Kidney (tissue), 14 donors: ENCODE results near the gene IDNK. TPM values are rescaled to one million over a fixed set of nuclear protein-coding genes. Genes with fewer than 3 reads are reported as not detected.
A peak's percentile ranks its signal among the peaks of the same experiment; 100 is the strongest.

Experiments
- DNase-seq, 5 donors: peaks; one replicate each; pipeline ENCODE4 v3.0.0-alpha.2; 2013 to 2020
- FAIRE-seq: peaks from 2 replicates; lab custom pipeline; 2012; peaks lifted over from hg19 to GRCh38; lab: Jason Lieb, UNC
- H3K27ac ChIP-seq, 2 donors: one replicate each; pipeline ENCODE4 v1.7.0; 2013; ENCODE audit warnings: low read depth in 2 of 2, low read length in 2 of 2, inconsistent platforms in 1 of 2
- H3K27me3 ChIP-seq: one replicate; pipeline ENCODE4 v1.7.1; 2013; ENCODE audit warnings: low read length, inconsistent platforms; ENCODE audit not compliant: control insufficient read depth, insufficient read depth
- H3K36me3 ChIP-seq, 3 donors: one replicate each; pipeline versions ENCODE4 v1.7.0 to v1.7.1; 2013; ENCODE audit warnings: low read length in 3 of 3, control low read depth in 1 of 3, inconsistent platforms in 1 of 3; ENCODE audit not compliant: insufficient read depth in 3 of 3, control insufficient read depth in 2 of 3
- H3K4me1 ChIP-seq, 3 donors: one replicate each; pipeline versions ENCODE4 v1.7.0 to v1.7.1; 2013; ENCODE audit warnings: low read length in 3 of 3, inconsistent platforms in 1 of 3, low read depth in 1 of 3; ENCODE audit not compliant: control insufficient read depth in 2 of 3, insufficient read depth in 2 of 3
- H3K4me3 ChIP-seq, 3 donors: one replicate each; pipeline versions ENCODE4 v1.7.0 to v1.8.1; 2013; ENCODE audit warnings: low read length in 3 of 3, control low read depth in 1 of 3, inconsistent platforms in 1 of 3
- H3K9ac ChIP-seq, 3 donors: one replicate each; pipeline versions ENCODE4 v1.7.0 to v1.7.1; 2013; ENCODE audit warnings: low read length in 3 of 3, control low read depth in 1 of 3, inconsistent platforms in 1 of 3
- H3K9me3 ChIP-seq, 3 donors: one replicate each; pipeline versions ENCODE4 v1.7.0 to v1.7.1; 2013; ENCODE audit warnings: low read length in 3 of 3, control low read depth in 1 of 3, inconsistent platforms in 1 of 3; ENCODE audit not compliant: control insufficient read depth in 2 of 3, insufficient read depth in 1 of 3
- intact Hi-C: fragments of 100-400 bp; cut with DNase I; formaldehyde crosslinking; loops from one replicate; pipeline ENCODE4 v1.11.1; 2022
- polyA plus RNA-seq: library from polyadenylated mRNA; stranded (reverse); fragments of 350-450 nt; fragmentation: Illumina TruSeq; extraction: RNeasy Lipid Tissue Mini Kit (QIAGEN cat#74804); gene quantifications from one replicate; pipeline ENCODE4 v1.2.3, GENCODE V29; 2014; ENCODE audit warnings: low read depth, low replicate concordance; ENCODE audit not compliant: insufficient read depth
- total RNA-seq: library from RNA; stranded (reverse); fragmentation: NEBNext Ultra II Directional; extraction: Animal tissue kit (Norgen Biotek cat#: 25700); gene quantifications from one replicate; pipeline ENCODE4 v1.2.1, GENCODE V29; 2021
- TF ChIP-seq, protein P1 (sequence below): IDR thresholded peaks from 3 replicates; pipeline ENCODE4 v1.5.1; 2012; ENCODE audit warnings: mild to moderate bottlenecking, moderate library complexity, borderline replicate concordance; ENCODE audit not compliant: insufficient read depth; ENCODE audit errors: extremely low read depth
- donor health status: control.
- donor health status: control.
- donor health status: control.
- donor health status: control.
- donor health status: control.
- donor health status: DM: yes; HTN: yes; CAD: no.
- donor health status: Normal renal cell carcinoma (clear cell type).

Gene IDNK
- total and polyA plus RNA-seq, 2 donors from 2014 or later, result 7.4 to 39.2 TPM

DNA sequence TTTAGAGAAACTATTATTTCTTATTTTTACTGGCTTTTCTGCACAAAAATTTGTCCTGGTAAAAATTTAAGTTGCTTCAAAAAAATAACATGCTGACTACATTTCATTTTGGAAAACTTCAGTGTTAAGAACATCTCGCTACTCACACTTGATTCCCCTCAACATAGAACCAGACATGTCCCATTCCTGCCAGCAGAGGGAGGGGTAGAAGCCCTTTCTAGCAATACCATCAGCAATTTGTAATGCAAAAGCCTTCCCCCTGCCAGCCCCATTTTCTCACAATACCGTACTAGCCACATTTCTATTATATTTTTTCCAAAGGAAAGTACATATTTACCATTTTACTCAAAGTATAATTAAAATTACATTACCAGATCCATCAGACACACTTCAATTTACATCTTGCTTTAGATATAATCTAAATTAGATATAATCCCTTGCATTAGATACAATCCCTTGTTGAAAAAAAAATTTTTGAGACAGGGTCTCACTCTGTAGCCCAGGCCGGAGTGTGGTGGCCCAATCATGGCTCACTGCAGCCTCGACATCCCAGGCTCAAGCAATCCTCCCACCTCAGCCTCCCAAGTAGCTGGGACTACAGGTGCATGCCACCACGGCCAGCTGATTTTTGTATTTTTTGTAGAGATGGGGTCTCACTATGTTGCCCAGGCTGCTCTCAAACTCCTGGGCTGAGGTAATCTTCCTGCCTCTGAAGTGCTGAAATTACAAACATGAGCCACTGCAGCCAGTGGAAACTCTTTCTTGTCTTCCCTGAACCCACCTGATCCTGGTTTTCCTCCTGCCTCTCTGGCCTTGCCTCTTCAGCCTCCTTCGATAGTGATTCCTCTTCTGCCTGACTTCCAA lies 39.6 kb upstream of the IDNK start:
- DNase-seq, result peak in 4 of 5 donors; percentile 44 to 77 (median 59)
- H3K27me3 ChIP-seq, result no peaks in the 10 kb centered on the region
- H3K4me1 ChIP-seq, result no peaks in the 10 kb centered on the region
- no peak overlapping the region for H3K9ac ChIP-seq
- intact Hi-C loops, result no loop called here
- FAIRE-seq, result peak; percentile 76
- TF ChIP-seq, protein P1, sequence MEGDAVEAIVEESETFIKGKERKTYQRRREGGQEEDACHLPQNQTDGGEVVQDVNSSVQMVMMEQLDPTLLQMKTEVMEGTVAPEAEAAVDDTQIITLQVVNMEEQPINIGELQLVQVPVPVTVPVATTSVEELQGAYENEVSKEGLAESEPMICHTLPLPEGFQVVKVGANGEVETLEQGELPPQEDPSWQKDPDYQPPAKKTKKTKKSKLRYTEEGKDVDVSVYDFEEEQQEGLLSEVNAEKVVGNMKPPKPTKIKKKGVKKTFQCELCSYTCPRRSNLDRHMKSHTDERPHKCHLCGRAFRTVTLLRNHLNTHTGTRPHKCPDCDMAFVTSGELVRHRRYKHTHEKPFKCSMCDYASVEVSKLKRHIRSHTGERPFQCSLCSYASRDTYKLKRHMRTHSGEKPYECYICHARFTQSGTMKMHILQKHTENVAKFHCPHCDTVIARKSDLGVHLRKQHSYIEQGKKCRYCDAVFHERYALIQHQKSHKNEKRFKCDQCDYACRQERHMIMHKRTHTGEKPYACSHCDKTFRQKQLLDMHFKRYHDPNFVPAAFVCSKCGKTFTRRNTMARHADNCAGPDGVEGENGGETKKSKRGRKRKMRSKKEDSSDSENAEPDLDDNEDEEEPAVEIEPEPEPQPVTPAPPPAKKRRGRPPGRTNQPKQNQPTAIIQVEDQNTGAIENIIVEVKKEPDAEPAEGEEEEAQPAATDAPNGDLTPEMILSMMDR, result peak; percentile 74
- peaks cover 0 to 8% (median 0%) of the 10 kb centered on the region in 3 donors for H3K9me3 ChIP-seq
- no peaks in the 10 kb centered on the region for H3K36me3 ChIP-seq
- no peak overlapping the region for H3K4me3 ChIP-seq
- no peak overlapping the region for H3K27ac ChIP-seq

DNA sequence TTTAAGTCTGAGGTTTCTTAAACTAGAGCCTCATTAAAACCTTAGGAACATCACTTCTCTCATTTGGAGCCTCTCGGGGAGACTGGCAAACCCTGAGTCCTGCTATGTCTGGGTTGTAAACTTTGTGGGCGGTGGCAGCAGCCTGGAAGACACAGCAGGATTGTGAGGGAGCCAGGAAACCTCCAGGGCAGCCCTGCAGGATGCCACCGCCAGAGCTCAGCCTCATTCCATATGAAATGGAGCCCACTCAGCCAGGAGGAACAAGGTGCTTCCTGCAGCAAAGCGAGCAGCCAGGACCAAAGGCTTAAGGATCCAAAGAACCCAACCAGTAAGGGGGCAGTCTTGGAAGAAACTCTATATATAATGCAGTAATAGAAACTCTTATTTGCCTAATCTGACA lies 37.9 kb upstream of the IDNK start:
- DNase-seq (no peak), FAIRE-seq (no peak)

DNA sequence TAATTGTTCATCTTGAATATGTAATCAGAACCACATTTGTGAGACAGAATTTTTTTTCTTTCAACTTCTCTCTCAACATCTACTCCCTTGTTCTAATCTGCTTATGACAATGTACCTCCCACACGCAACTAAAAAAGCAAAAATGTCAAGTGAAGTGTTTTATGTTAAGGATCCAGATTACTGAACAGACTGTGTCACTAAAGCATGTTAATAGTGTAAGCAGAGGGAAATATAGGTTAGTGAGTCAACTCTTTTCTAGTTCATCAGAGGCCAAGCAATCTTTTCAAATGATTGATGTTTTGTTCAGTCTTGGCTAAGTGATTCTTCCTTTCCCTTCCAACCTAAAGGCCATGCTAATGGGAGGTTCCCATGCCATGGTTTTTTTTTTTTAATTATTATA lies 34.7 kb upstream of the IDNK start:
- intact Hi-C loops, result no loop called here
- no peak for FAIRE-seq
- no peak overlapping the region for H3K9ac ChIP-seq
- no peaks in the 10 kb centered on the region for H3K9me3 ChIP-seq
- no peaks in the 10 kb centered on the region for H3K4me1 ChIP-seq
- H3K36me3 ChIP-seq, result no peaks in the 10 kb centered on the region
- H3K27me3 ChIP-seq, result no peaks in the 10 kb centered on the region
- TF ChIP-seq, protein P1, result no peak
- no peak overlapping the region for H3K27ac ChIP-seq
- no peak for DNase-seq
- H3K4me3 ChIP-seq, result no peak overlapping the region

More for the DNA sequence above, 37.9 kb upstream of the IDNK start:
- TF ChIP-seq, protein P1, result no peak
- Histone ChIP-seq H3K9me3 (no peaks in the 10 kb centered on the region), H3K27me3 (no peaks in the 10 kb centered on the region), H3K9ac (no peak overlapping the region), H3K27ac (no peak overlapping the region), H3K4me1 (no peaks in the 10 kb centered on the region), H3K4me3 (no peak overlapping the region), H3K36me3 (no peaks in the 10 kb centered on the region)
- intact Hi-C loops, result no loop called here
